GM12873 (cell line): ENCODE results near the gene ZNF564.

ENCODE experiments used
- CTCF ChIP-seq: IDR thresholded peaks from 2 replicates; pipeline ENCODE4 v1.5.1; 2012; ENCODE audit warnings: low read depth, mild to moderate bottlenecking, moderate library complexity, low read length, control low read depth; ENCODE audit not compliant: insufficient read depth; ENCODE audit errors: missing control alignments

ZNF564 gene

GRCh38 chr19:12496480-12496879 is 54.8 kb downstream of the ZNF564 start:
- TF ChIP-seq CTCF: no peak

GRCh38 chr19:12495002-12495802 is 56.1 kb downstream of the ZNF564 start:
- TF ChIP-seq CTCF: peak; percentile 54

GRCh38 chr19:12494260-12494860 is 56.9 kb downstream of the ZNF564 start:
- no peak for TF ChIP-seq CTCF

- no peak for TF ChIP-seq CTCF
These were observed 65.7 kb downstream of the ZNF564 start for GRCh38 chr19:12485571-12485970.

GRCh38 chr19:12485052-12485416 is 66.2 kb downstream of the ZNF564 start:
- no peak for TF ChIP-seq CTCF

GRCh38 chr19:12484371-12485051 is 66.8 kb downstream of the ZNF564 start, which contains the start of gene ZNF709:
ZNF709 (minus strand) TSS chr19:12484816; CDS start chr19:12484657, 159 bp downstream.
- no peak for TF ChIP-seq CTCF

GRCh38 chr19:12484011-12484370 is 67.3 kb downstream of the ZNF564 start:
- no peak for TF ChIP-seq CTCF
